Activated CD4-positive, alpha-beta T cell treated with anti-CD3 and anti-CD28 coated beads for 48 hours (primary cell): ENCODE data around the gene COL11A2.

ENCODE experiments used
- DNase-seq: peaks from one replicate; pipeline ENCODE4 v3.0.0-alpha.2; 2020

COL11A2 gene

DNA sequence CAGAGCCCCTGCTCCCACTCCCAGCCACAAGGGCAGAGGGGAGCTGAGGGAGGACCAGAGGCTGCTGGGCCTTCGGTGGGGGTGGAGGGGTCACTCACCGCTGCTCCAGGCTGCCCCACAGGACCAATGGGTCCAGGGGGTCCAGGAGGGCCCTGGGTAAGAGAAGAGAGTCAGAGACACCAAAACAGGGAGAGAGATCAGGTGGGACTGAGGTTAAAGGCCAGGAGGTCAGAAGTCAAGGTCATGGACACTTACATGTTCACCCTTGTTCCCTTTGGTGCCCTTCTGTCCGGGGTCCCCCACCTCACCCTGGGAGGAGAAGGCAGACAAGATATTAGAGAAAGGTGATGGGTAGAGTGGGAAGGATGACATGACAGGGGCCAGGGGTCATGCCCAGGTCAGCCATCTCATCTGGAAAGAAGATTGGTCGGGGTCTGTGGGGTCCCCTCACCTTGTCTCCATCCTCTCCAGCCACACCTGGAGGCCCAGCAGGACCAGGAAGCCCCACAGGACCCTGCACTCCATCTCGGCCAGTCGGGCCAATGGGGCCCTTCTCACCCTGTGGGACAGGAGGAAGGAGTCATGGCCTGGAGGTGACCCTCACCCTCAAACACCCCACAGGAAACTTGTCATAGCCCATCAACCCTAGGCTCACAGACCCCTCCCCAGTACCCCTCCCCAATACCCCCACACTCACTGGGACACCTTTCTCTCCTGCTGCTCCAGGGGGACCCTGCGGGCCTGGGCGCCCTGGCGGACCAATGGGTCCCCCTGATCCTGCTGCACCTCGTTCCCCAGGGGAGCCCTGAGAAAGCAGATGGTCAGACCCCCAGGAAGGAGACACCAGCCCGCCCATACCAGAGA, 21.0 kb downstream of the COL11A2 start:
- no peak for DNase-seq

DNA sequence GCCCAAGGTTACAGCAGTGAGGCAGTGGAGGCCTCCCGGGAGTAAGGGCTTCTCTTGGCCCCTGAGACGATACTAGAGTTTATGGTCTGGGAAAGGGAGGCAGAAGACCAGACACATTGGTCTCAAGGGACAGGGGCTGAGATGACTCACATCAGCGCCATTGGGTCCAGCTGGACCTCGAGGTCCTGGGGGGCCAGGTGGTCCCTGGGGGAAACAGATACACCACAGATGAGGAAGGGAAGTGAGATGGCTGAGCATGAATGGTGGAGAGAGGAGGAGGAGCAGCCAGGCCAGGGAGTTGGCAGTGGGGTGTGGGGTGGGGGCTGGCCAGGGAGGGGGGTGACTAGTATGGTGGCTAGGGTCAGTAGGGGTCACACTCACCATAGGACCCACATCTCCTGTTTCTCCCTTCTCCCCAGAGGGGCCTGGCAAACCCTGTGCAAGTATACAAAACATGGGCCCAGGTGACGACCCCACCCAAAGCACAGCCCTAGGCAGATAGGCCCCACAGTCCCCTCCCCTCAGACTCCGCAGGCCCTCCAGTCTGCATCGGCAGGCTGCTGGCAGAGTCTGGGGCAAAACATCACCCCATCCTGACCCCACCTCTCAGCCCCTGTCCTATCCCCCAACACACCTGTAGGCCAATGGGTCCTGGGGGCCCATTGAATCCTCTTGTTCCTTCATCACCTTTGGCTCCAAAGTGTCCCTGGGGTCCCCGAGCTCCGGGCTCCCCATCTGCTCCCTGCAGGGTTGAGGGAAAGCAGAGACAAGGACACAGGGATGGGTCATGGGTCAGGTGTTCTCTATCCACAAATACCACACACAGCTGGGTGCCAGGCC, 21.9 kb downstream of the COL11A2 start:
- DNase-seq: no peak

DNA sequence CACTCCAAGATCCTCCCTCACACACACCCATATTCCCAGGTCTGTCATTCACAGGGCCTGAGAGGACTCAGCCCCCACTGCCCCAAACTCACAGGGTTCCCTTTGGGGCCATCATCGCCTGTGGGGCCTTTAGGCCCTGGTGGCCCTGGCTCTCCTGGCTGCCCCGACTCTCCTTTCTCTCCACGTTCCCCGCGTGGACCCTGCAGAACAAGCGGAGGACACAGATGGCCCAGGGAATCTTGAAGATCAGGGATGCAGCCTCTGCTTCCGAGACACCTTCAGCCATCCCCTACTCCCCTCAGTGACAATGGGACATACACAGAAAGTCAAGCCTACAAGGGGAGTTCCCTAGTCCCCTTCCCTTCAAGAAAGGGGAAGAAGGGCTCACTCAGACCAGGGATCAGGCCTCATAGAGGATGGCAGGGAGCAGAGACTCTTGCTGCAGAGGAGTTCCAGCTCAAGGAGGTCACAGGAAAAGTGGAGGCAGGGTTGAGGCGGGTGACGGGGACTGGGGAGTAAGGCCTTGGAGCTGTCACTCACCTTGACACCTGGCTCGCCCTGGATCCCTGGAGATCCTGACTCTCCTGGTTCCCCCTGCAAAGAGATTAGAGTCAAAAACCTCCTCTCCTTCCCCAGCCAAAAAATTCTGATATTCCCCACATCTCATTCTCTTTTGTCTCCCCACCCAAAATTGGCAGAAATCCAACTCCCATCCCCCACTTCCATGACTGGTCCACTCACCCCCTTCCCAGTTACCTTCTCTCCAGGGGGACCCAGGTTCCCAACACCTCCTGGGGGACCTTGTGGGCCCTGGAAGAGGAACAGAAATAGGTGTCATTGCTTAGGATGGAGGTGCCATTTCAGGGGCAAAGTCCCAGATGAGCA, 22.7 kb downstream of the COL11A2 start:
- no peak for DNase-seq

DNA sequence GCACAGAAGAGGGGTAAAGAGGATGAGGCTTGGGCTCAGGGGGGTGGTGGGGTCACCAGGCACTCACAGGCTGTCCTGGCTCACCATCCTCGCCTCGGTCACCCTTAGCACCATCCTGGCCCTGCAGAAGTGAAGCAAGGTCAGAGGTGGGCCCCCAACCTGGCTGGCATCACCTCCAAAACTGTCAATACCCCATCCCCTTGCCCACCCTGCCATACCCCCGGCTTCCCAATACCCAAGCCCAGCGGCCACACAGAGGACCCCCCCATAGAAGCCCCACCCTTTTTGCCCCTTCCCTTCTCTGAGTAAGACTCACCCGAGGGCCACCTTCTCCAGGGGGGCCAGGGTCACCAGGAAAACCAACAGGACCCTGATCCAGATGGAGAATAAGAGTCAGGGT, 23.6 kb downstream of the COL11A2 start:
- DNase-seq: no peak

DNA sequence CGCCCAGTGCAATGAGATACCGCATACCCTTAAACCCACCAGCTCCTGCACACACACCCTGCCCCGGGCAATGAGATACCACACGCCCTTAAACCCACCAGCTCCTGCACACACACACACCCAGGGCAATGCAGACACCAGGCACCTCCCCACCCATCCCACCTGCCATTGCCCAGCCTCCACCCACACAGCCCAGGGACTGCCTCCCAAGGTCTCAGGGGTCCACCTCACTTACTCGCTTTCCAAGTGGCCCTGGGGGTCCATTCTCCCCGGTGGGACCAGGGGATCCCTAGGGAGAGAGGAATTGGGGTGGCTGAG, 24.0 kb downstream of the COL11A2 start:
- DNase-seq: no peak

DNA sequence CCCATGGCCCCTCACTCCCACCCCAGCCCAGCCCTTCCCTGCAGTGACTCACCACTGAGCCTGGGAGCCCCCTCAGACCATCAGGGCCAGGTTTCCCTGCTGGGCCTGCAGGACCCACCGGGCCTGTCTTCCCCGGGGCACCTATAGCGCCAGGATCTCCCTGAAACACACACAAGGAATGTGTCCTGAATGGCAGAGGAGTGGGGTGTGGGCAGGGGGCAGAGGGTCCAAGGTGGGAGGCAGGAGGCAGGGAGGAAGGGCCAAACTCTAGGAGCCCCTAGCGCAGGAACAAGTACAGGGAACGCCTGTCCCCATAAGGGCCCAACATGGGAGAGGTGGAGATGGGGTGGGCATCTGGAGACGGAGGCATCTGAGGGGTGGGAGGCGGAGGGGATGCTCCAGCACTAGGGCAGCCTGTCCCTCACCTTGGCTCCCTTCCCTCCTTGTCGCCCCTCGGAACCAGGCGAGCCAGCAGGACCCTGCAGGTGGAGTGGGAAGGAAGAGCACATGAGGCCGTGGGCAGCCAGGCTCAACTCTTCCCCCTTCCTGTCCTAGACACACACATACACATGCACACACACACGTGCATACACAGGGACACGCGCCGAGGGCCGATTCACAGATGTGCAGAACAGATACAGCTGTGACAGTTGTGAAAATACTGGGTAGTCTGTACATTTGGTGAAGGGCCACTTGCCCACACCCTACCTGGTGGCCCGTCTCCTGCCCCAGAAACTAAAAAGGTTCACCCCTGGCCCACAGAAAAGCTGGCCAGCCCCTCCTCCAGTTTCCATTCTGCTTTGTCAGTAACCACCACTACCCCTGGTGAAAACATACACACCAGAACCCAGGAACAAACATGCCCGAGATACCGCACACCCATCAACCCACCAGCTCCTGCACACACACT, 24.6 kb downstream of the COL11A2 start:
- no peak for DNase-seq

DNA sequence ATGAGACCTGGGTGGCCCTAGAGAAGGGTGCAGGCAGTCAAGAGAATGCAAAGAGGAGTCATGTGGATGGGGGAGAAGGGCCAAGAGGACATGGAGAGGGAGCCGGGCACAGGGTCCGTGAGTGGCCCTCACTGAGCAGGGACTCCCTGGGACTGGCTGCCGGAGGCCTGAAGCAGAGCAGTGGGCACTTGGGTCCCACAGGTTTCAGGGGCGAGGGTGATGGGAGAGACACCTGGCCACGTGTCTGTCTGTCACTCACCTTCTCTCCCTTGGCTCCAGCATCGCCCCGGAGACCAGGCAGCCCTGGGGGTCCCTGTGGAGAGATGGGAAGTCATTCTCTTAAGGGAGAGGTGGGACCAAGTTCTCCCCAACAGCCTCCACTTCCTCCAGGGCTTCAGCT, 25.5 kb downstream of the COL11A2 start:
- DNase-seq: no peak

DNA sequence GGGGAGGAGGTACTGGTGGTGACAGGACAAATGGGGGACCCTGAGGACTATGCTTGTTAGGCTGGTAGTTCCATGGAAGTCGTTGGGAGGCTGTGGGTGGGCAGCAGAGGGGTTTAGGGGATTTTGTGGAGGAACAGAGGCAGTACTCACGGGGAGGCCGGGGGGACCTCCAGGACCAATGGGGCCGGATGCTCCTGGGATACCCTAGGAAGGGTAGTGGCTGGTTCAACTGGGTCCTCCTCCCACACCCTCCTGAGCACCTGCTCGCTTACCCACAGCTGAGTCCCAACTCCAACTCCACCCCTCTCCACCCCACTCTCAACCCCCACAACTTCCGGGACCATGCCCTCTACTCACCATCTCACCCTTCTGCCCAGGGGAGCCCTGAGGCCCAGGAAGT, 25.9 kb downstream of the COL11A2 start:
- DNase-seq: no peak

DNA sequence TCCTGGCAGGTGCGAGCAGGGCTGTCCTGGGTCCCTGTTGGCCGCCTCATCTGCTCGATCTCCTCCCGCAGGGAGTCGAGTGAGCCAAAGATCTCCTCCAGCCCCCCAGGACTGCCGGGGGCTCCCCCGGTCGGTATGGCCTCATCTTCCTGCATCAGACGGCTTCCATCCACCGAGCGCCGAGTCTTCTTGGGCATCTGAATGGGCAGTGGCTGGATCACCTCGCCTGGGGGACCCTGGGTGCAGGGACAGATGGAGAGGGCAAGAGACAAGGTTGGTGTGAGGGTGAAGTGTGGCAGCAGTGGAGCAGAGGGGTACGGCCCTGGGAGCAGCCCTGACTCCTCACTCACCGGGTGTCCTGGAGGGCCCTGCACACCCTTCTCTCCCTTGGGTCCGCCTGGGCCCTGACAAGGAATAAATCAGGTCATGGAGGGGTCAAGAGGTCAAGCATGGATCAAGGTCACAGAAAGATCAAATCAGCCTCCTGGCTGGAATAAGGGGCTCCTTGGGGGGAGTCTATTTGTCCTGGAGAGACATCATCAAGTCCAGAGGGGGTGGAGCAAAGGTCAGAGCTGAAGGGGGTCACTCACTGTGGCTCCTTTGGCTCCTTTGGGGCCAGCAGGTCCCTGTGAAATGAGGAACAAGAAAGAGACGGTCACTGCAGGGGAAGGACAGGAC, 26.5 kb downstream of the COL11A2 start:
- DNase-seq: no peak

DNA sequence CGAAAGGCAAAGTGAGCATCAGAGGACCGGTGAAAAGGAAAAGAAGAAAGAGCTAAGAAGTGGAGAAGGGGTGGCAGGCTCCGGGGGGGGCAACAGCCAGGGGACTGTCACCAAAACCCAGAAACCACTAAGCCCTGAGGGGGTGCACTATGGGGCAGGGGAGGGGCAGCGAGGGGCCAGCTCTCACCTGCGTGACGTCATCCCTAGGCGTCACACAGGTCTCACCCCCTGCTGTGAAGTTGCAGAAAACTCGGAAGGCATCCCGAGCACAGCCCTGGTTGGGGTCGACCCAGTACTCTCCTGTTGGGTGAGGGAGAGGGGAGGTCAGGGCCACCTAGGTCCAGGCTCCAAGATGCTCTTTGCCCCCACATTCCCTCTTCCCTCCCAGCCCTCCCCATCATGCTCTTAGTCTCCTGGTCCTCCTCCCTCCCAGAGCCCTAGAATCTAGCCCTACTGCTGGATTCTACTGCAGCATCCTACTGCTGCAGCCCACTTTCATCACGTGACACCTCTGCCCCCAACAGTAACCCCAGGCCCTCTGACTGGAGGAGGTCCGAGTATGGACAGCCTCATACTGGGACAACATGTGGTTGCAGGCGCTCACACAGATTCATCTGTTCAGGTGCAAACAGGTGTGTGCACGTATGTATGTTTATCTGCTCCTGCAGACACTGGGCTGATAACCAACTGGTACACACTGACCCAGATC, 27.4 kb downstream of the COL11A2 start:
- no peak for DNase-seq

DNA sequence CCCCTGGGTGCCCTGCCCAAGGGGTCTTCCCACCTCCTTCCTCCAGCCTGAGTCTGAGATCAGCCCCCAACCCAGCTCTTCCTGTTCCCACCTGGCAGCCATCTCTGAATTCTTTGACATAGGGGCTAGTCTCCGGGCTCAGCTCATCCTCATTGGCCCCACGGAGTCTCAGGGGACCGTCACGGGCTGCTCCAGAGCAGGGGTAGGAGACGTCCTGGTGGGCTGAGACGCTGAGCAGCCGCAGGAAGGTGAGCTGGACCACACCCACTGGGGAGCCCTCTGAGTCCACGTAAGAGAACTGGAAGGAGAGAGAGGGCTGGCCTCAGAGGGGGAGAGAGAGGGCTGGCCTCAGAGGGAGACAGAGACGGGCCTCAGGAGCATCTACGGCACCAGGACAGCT, 28.1 kb downstream of the COL11A2 start:
- no peak for DNase-seq

DNA sequence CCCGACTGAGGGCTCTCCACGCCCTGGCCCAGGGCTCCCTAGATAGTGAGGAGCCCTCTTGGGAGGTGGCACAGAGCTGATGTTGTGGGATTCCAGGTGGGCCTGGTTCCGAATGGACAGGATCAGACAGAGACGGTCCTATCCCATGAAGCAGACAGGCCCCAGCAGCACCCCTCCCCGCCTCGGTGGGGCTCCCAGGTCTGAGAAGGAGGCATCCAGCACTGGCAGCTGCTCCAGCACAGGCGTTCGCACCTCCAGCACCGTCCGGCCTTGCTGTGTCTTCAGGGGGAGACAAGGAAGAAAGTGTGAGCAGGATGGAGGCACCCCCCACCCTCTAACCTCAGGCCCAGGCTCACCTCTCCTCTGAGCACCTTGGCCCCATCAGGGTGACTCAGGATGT, 28.7 kb downstream of the COL11A2 start:
- no peak for DNase-seq

DNA sequence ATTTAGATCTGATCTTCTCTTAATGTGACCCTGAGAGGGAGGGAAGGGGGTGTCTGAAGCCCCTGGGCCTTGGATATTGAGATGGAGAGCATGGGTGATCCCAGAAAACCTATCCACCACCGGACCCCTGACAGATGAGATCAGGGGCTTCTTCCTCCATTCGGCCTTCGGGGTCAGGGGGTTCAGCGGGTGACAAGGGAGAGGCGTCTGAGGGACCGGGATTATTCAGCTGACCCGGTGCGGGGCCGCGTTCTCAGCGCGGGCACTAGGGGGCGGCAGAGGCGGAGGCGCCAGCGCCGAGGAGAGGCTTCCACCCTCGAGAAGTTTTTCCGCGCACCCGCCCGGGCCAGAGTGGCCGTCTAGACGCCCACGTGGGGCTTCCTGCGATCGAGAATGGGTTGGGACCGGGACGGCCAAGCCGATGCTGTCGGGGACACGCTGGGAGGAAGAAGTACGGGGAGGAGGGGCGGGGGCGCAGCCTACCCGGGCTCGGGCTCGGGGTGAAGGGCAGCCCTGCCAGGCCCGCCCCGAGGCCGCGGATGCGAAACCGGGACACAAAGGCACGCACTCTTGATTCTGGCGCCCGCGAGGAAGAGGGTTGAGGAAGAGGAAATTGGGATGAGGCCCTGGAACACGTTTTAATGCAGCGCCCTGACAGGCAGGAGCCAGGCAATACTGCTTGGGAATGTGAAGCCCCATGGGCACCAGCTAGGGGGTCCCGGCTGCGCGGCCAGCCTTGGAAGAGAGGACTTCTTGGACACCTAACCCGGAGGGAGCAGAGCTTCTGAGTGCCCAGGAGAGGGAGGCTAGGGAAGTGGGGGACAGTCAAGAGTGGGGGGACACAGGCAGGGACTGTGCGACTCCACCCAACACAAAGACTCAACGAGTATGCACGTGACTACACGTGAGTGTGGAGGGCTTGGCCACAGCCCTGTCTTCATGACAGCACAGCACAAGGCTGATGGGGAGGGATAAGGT, 30.6 kb downstream of the COL11A2 start:
- DNase-seq: peak; percentile 89

DNA sequence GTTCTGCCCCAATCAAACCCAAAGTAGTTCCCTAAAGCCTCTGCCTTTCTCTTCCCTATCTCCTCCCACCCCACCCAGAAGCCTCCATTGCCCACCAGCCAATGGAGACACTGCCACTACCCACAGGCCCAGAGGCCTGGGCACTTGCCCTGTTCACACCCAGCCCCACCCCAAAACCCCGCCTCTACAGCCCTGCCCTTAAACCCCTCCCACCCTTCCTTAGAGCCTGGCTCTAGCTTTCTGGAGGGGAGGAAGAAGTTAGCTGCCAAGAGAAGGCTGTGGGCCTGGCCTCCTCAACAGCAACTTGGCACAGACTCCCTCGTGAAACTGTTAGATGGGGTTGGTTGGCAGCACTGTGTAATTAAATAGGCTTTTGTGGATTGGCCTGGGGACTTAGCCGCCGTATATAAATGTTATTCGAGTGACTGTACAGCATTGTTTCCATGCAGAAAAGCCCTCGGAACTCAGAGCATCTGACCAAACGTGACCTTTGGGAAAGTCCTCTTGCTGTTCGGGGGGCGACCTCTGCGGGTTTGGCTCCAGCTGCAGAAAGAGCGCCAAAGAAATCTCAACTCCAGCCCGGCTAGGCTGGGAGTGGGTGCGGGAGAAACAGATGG, 31.4 kb downstream of the COL11A2 start:
- peak; percentile 24 for DNase-seq

DNA sequence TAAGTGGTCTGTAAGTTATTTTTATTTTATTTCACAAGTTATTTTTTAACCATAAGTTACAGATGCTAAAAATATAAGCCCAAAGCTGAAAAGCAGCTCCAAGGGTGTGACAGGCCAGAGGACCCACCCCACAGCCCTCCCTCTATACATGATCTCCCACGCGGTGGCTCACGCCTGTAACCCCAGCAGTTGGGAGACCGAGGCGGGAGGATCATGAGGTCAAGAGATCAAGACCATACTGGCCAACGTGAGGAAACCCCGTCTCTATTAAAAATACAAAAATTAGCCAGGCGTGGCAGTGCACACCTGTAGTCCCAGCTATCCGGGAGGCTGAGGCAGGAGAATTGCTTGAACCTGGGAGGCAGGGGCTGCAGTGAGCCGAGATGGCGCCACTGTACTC, 32.2 kb downstream of the COL11A2 start:
- no peak for DNase-seq

DNA sequence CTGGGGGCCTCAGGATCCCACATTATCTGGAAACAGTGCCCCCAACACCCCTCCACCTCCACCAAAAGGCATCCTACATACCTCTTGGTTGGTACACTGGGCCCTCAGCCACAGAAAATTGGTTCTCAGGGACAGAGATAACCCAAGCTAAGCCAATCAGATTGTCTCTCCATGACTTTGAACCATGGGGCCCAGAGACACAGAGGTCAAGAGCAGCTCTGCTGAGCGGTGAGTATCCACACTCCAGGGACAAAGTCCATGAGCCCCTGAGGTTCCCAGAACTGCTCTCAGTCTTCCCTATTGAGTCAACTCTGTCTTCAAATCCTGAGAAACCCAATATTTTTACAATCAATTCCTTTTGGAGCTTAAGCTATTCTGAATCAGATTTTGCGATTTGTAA, 35.3 kb downstream of the COL11A2 start:
- DNase-seq: no peak

DNA sequence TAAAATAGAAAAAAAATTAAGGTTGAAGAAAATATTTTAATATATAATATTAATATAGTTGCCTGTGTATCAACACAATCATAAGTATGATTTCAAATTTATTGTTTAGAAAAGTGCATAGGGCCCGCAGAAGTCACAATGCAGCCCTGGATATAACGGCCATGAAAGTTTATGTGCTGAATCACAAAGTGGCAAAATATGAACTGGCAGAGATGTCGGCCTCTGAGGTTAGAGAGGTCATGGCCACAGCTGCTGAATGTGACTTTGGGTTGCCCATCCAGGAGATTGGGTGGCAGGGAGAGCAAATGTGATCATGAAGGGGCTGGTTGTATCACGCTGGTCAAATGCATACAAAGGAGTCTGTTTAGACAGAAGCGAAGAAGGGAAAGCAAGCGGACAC, 35.7 kb downstream of the COL11A2 start:
- no peak for DNase-seq

DNA sequence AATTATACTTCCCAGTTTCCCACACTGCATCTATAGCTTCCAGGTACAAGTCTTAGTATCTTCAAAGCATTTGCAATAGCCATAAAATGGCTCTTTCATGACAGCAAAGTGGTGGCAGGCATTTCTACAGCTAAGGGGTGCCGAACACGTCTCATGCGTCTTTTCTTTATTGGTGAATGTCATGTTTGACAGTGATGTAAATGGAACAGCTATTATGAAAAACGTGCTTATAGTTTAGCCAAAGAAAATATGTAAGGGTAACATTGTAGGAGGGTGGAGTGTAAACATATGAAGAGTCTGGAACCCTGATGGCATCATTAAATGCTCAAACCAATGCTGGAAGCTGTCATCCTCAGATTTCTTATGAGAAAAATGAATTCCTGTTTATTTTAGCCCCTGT, 37.9 kb downstream of the COL11A2 start:
- DNase-seq: no peak

DNA sequence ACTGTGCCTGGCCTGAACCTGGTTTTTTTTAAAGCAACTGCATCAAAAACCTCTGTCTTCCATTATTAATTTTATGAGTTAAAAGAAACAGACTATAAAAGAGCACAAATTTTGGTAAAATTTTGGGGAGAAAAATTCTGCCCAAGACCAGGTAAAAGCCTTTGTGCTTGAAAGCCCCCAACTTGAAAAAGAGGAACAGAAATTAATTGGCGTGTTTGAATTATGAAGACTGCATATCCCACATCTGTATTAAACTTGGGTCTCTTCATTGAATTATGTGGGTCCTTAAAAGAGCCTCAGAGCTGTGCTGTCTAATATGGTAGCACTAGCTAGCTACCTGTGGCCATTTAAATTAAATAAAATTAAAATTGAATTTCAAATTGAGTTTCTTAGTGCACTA, 41.2 kb downstream of the COL11A2 start:
- no peak for DNase-seq
